Measurements from ENCODE around the gene GPRIN2. TPM values are rescaled to one million over a fixed set of nuclear protein-coding genes. Genes with fewer than 3 reads are reported as not detected.
"Not testable (repeated sequence)": the region's sequence is repeated elsewhere in the genome, so short reads cannot be mapped to it uniquely, and the experiment has no call there.

Gene GPRIN2
- total RNA-seq, 1 donor from 2014 or later, result 3.0 TPM

GRCh38 chr10:46593307-46593706, 36.8 kb upstream of the GPRIN2 start:
- H3K4me3 Mint-ChIP-seq (ENCODE audit: unreplicated experiment); H3K9ac ChIP-seq (ENCODE audit: low read length); H3K9me3 ChIP-seq (ENCODE audit: insufficient read depth, low read depth, low read length); H2AFZ ChIP-seq (ENCODE audit: low read depth, low read length); H3K36me3 ChIP-seq (ENCODE audit: insufficient read depth, low read length); H3K79me2 ChIP-seq (ENCODE audit: insufficient read depth, low read length); DNase-seq (ENCODE audit: low read depth); H4K20me1 ChIP-seq (ENCODE audit: insufficient read depth, low read length); H3K4me3 ChIP-seq (ENCODE audit: insufficient read depth, low read depth, low read length); H3K27ac Mint-ChIP-seq (ENCODE audit: unreplicated experiment); H3K27me3 Mint-ChIP-seq (ENCODE audit: low read depth, unreplicated experiment); H3K27ac ChIP-seq (ENCODE audit: low read depth, low read length); H3K36me3 Mint-ChIP-seq (ENCODE audit: low read depth, unreplicated experiment); H3K9me3 Mint-ChIP-seq (ENCODE audit: unreplicated experiment); H3K4me1 ChIP-seq (ENCODE audit: insufficient read depth, low read length); H3K4me2 ChIP-seq (ENCODE audit: low read length); FAIRE-seq; H3K27me3 ChIP-seq (ENCODE audit: insufficient read depth, low read length); H3K4me1 Mint-ChIP-seq (ENCODE audit: low read depth, unreplicated experiment): not testable (repeated sequence)

- H3K4me3 ChIP-seq (ENCODE audit: insufficient read depth, low read depth, low read length); H2AFZ ChIP-seq (ENCODE audit: low read depth, low read length); FAIRE-seq; H3K36me3 ChIP-seq (ENCODE audit: insufficient read depth, low read length); H3K4me1 ChIP-seq (ENCODE audit: insufficient read depth, low read length); H3K27me3 Mint-ChIP-seq (ENCODE audit: low read depth, unreplicated experiment); H3K9me3 ChIP-seq (ENCODE audit: insufficient read depth, low read depth, low read length); H3K36me3 Mint-ChIP-seq (ENCODE audit: low read depth, unreplicated experiment); DNase-seq (ENCODE audit: low read depth); H3K27ac Mint-ChIP-seq (ENCODE audit: unreplicated experiment); H4K20me1 ChIP-seq (ENCODE audit: insufficient read depth, low read length); H3K27me3 ChIP-seq (ENCODE audit: insufficient read depth, low read length); H3K9me3 Mint-ChIP-seq (ENCODE audit: unreplicated experiment); H3K4me2 ChIP-seq (ENCODE audit: low read length); H3K9ac ChIP-seq (ENCODE audit: low read length); H3K4me3 Mint-ChIP-seq (ENCODE audit: unreplicated experiment); H3K79me2 ChIP-seq (ENCODE audit: insufficient read depth, low read length); H3K27ac ChIP-seq (ENCODE audit: low read depth, low read length); H3K4me1 Mint-ChIP-seq (ENCODE audit: low read depth, unreplicated experiment): not testable (repeated sequence)
Observed at GRCh38 chr10:46591053-46591452, 34.6 kb upstream of the GPRIN2 start.

GRCh38 chr10:46589589-46589988, 33.1 kb upstream of the GPRIN2 start:
- H3K79me2 ChIP-seq (ENCODE audit: insufficient read depth, low read length); H4K20me1 ChIP-seq (ENCODE audit: insufficient read depth, low read length); H3K36me3 Mint-ChIP-seq (ENCODE audit: low read depth, unreplicated experiment); H3K4me2 ChIP-seq (ENCODE audit: low read length); H3K27me3 ChIP-seq (ENCODE audit: insufficient read depth, low read length); H3K4me3 ChIP-seq (ENCODE audit: insufficient read depth, low read depth, low read length); DNase-seq (ENCODE audit: low read depth); H3K4me3 Mint-ChIP-seq (ENCODE audit: unreplicated experiment); H2AFZ ChIP-seq (ENCODE audit: low read depth, low read length); H3K9me3 Mint-ChIP-seq (ENCODE audit: unreplicated experiment); H3K9ac ChIP-seq (ENCODE audit: low read length); H3K27me3 Mint-ChIP-seq (ENCODE audit: low read depth, unreplicated experiment); H3K36me3 ChIP-seq (ENCODE audit: insufficient read depth, low read length); H3K9me3 ChIP-seq (ENCODE audit: insufficient read depth, low read depth, low read length); H3K27ac ChIP-seq (ENCODE audit: low read depth, low read length); H3K27ac Mint-ChIP-seq (ENCODE audit: unreplicated experiment); H3K4me1 Mint-ChIP-seq (ENCODE audit: low read depth, unreplicated experiment); H3K4me1 ChIP-seq (ENCODE audit: insufficient read depth, low read length): not testable (repeated sequence)
- FAIRE-seq, result peak; percentile 72

GRCh38 chr10:46588221-46588620, 31.8 kb upstream of the GPRIN2 start:
- not testable (repeated sequence) for H3K4me1 Mint-ChIP-seq (ENCODE audit: low read depth, unreplicated experiment); H3K27me3 ChIP-seq (ENCODE audit: insufficient read depth, low read length); H3K27ac Mint-ChIP-seq (ENCODE audit: unreplicated experiment); H3K36me3 ChIP-seq (ENCODE audit: insufficient read depth, low read length); H3K4me3 Mint-ChIP-seq (ENCODE audit: unreplicated experiment); H3K4me1 ChIP-seq (ENCODE audit: insufficient read depth, low read length); H3K79me2 ChIP-seq (ENCODE audit: insufficient read depth, low read length); H3K9me3 Mint-ChIP-seq (ENCODE audit: unreplicated experiment); H3K27me3 Mint-ChIP-seq (ENCODE audit: low read depth, unreplicated experiment); DNase-seq (ENCODE audit: low read depth); H3K4me3 ChIP-seq (ENCODE audit: insufficient read depth, low read depth, low read length); H4K20me1 ChIP-seq (ENCODE audit: insufficient read depth, low read length); H3K9me3 ChIP-seq (ENCODE audit: insufficient read depth, low read depth, low read length); H2AFZ ChIP-seq (ENCODE audit: low read depth, low read length); FAIRE-seq; H3K27ac ChIP-seq (ENCODE audit: low read depth, low read length); H3K36me3 Mint-ChIP-seq (ENCODE audit: low read depth, unreplicated experiment); H3K9ac ChIP-seq (ENCODE audit: low read length); H3K4me2 ChIP-seq (ENCODE audit: low read length)

GRCh38 chr10:46587546-46587945, 31.1 kb upstream of the GPRIN2 start:
- FAIRE-seq, result not testable (repeated sequence)

GRCh38 chr10:46585246-46585645, 28.8 kb upstream of the GPRIN2 start:
- H3K4me2 ChIP-seq (ENCODE audit: low read length); H3K27me3 ChIP-seq (ENCODE audit: insufficient read depth, low read length); H3K27ac ChIP-seq (ENCODE audit: low read depth, low read length); H3K36me3 Mint-ChIP-seq (ENCODE audit: low read depth, unreplicated experiment); H3K27me3 Mint-ChIP-seq (ENCODE audit: low read depth, unreplicated experiment); H4K20me1 ChIP-seq (ENCODE audit: insufficient read depth, low read length); H3K4me1 Mint-ChIP-seq (ENCODE audit: low read depth, unreplicated experiment); H3K27ac Mint-ChIP-seq (ENCODE audit: unreplicated experiment); H3K36me3 ChIP-seq (ENCODE audit: insufficient read depth, low read length); H3K79me2 ChIP-seq (ENCODE audit: insufficient read depth, low read length); H2AFZ ChIP-seq (ENCODE audit: low read depth, low read length); DNase-seq (ENCODE audit: low read depth); H3K9me3 Mint-ChIP-seq (ENCODE audit: unreplicated experiment); H3K9ac ChIP-seq (ENCODE audit: low read length); H3K4me1 ChIP-seq (ENCODE audit: insufficient read depth, low read length); H3K4me3 ChIP-seq (ENCODE audit: insufficient read depth, low read depth, low read length); H3K9me3 ChIP-seq (ENCODE audit: insufficient read depth, low read depth, low read length); FAIRE-seq; H3K4me3 Mint-ChIP-seq (ENCODE audit: unreplicated experiment): not testable (repeated sequence)

More at GRCh38 chr10:46587546-46587945, 31.1 kb upstream of the GPRIN2 start:
- not testable (repeated sequence) for DNase-seq (ENCODE audit: low read depth); H3K36me3 Mint-ChIP-seq (ENCODE audit: low read depth, unreplicated experiment); H3K4me3 Mint-ChIP-seq (ENCODE audit: unreplicated experiment); H3K9me3 ChIP-seq (ENCODE audit: insufficient read depth, low read depth, low read length); H2AFZ ChIP-seq (ENCODE audit: low read depth, low read length); H3K27ac Mint-ChIP-seq (ENCODE audit: unreplicated experiment); H3K4me3 ChIP-seq (ENCODE audit: insufficient read depth, low read depth, low read length); H3K27me3 ChIP-seq (ENCODE audit: insufficient read depth, low read length); H3K9me3 Mint-ChIP-seq (ENCODE audit: unreplicated experiment); H4K20me1 ChIP-seq (ENCODE audit: insufficient read depth, low read length); H3K4me1 ChIP-seq (ENCODE audit: insufficient read depth, low read length); H3K4me1 Mint-ChIP-seq (ENCODE audit: low read depth, unreplicated experiment); H3K27me3 Mint-ChIP-seq (ENCODE audit: low read depth, unreplicated experiment); H3K9ac ChIP-seq (ENCODE audit: low read length); H3K27ac ChIP-seq (ENCODE audit: low read depth, low read length); H3K4me2 ChIP-seq (ENCODE audit: low read length); H3K36me3 ChIP-seq (ENCODE audit: insufficient read depth, low read length); H3K79me2 ChIP-seq (ENCODE audit: insufficient read depth, low read length)

Data from astrocyte (in vitro differentiated cells and primary cell).